Mucosa of descending colon (tissue), 3 donors: Measurements from ENCODE around the gene DOK6. TPM values are rescaled to one million over a fixed set of nuclear protein-coding genes. Genes with fewer than 3 reads are reported as not detected.

ENCODE experiments used
- ATAC-seq: fragments of 200-7000 bp; cut with Tn5 transposase; one replicate; pipeline ENCODE4 v1.9.1; 2020; ENCODE audit warnings: mild to moderate bottlenecking, moderate library complexity
- DNase-seq, 3 donors: peaks; one replicate each; pipeline ENCODE4 v3.0.0-alpha.2; 2020
- H3K36me3 ChIP-seq: fragments of 200-600 bp; one replicate; pipeline ENCODE4 v1.8.0; 2021; ENCODE audit warnings: low read depth, mild to moderate bottlenecking
- H3K4me1 ChIP-seq: fragments of 200-600 bp; one replicate; pipeline ENCODE4 v1.8.0; 2021; ENCODE audit warnings: low read depth, mild to moderate bottlenecking
- H3K4me3 ChIP-seq: fragments of 200-600 bp; one replicate; pipeline ENCODE4 v1.8.0; 2021; ENCODE audit warnings: mild to moderate bottlenecking
- H3K9me3 ChIP-seq: fragments of 200-600 bp; one replicate; pipeline ENCODE4 v1.8.0; 2021; ENCODE audit warnings: mild to moderate bottlenecking
- intact Hi-C, 2 donors: fragments of 100-400 bp; cut with DNase I in 1 of 2; cut with micrococcal nuclease in 1 of 2; formaldehyde crosslinking; loops; one replicate each; pipeline versions ENCODE4 v1.11.0 to v1.11.1; 2022; cut with DNase I, micrococcal nuclease
- total RNA-seq, 3 donors: library from RNA; stranded (reverse); fragmentation: NEBNext Ultra II Directional in 2 of 3; extraction: Animal tissue kit (Norgen Biotek cat#: 25700) in 2 of 3; gene quantifications; one replicate each; pipeline versions ENCODE4 v1.2.1 to v1.2.4, GENCODE V29; 2021 to 2023
- TF ChIP-seq, protein P1 (sequence below): fragments of 200-600 bp; IDR thresholded peaks from one replicate; pipeline ENCODE4 v1.8.0; 2022; ENCODE audit warnings: antibody characterized with exemption, mild to moderate bottlenecking
- donor health status: DM: no; HTN: no; CAD: no; lungs with moderate emphysema.
- donor health status: DM: no; HTN: no; CAD: no.
- donor health status: DM: no; HTN: yes; CAD: no.

DOK6 gene
- total RNA-seq, 3 donors from 2014 or later = 0.12 to 2.2 (median 0.72) TPM

DNA sequence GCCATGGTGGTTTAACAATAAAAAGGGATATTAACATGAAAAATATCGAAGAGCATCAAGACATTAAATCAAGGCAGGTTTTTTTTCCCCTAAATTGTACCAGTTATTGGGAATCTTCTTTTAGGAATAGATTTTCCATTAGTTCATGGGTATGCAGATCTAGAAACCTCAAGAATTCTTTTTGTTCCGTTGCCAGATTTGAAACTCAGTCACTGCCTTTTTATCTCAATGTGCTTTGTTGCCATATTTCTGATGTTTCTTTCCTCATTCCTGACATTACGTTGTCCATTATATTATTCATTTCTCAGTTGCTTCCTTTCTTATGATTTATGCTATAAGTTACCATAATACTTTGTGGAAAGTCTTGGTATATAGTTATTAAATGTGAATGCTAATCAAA lies 384.8 kb downstream of the DOK6 start:
- Histone ChIP-seq H3K36me3 (no peaks in the 10 kb centered on the region), H3K9me3 (no peaks in the 10 kb centered on the region), H3K4me3 (no peak overlapping the region), H3K4me1 (no peaks in the 10 kb centered on the region)
- DNase-seq (no peak), ATAC-seq (no peak)
- TF ChIP-seq, protein P1, sequence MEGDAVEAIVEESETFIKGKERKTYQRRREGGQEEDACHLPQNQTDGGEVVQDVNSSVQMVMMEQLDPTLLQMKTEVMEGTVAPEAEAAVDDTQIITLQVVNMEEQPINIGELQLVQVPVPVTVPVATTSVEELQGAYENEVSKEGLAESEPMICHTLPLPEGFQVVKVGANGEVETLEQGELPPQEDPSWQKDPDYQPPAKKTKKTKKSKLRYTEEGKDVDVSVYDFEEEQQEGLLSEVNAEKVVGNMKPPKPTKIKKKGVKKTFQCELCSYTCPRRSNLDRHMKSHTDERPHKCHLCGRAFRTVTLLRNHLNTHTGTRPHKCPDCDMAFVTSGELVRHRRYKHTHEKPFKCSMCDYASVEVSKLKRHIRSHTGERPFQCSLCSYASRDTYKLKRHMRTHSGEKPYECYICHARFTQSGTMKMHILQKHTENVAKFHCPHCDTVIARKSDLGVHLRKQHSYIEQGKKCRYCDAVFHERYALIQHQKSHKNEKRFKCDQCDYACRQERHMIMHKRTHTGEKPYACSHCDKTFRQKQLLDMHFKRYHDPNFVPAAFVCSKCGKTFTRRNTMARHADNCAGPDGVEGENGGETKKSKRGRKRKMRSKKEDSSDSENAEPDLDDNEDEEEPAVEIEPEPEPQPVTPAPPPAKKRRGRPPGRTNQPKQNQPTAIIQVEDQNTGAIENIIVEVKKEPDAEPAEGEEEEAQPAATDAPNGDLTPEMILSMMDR = no peak
- intact Hi-C loops = no loop called here

DNA sequence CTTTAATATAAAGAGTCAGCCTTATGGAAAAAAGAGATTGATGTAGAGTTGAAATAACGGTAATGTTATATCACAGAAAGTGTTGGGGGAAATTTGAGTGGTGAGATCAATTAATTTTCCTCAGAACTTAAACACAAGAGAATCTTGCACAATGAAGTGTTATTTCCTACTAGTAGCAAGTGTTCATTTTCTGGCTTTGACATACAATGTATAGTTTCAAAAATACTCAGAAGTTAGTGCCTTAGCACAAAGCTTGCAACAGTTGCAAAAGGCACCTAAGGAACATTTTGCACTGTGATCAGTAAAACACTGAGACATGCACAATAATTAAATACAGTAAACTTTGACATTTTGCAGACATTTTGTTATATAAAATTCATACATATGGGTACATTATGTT lies 385.7 kb downstream of the DOK6 start:
- Histone ChIP-seq H3K9me3 (no peaks in the 10 kb centered on the region), H3K4me1 (no peaks in the 10 kb centered on the region), H3K36me3 (no peaks in the 10 kb centered on the region), H3K4me3 (no peak overlapping the region)
- TF ChIP-seq, protein P1 = no peak
- DNase-seq = no peak
- ATAC-seq = no peak
- intact Hi-C loops = no loop called here

DNA sequence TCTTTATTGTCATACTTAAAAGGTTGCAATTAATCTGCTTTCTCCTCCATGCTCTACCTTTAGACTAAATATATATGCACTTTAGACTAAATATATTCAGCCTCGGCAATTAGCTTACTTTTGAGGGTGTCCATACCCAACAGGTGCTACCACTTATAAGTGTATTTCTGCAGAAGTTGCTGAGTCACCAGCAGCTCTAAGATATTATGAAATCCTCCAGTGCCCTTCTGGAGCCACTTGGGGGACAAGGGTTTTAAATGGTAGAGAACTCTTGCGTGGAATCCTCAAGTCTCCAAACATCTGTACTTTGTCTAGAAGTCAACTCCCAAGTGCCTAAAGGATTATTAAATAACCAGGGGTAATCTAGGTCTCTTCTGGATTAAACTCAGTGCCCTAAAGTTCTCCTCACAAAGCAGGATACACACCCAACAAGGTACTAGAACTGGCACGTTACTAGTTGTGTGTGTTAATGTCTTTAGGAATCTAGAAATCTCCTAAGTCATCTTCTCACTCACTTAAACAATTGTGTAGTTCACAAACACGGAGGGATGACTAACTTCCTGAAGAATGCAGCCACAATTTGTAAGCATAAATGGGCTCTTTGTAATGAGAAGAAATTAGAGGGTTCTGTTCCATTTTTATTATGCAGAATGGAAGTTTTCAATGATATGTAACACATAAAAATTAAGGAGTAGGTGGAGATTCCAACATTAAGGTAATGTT lies 387.3 kb downstream of the DOK6 start:
- no peaks in the 10 kb centered on the region for H3K4me1 ChIP-seq
- DNase-seq = no peak
- no peaks in the 10 kb centered on the region for H3K36me3 ChIP-seq
- no peak overlapping the region for H3K4me3 ChIP-seq
- TF ChIP-seq, protein P1 = no peak
- H3K9me3 ChIP-seq = no peaks in the 10 kb centered on the region
- no peak for ATAC-seq
- intact Hi-C loops = no loop called here

DNA sequence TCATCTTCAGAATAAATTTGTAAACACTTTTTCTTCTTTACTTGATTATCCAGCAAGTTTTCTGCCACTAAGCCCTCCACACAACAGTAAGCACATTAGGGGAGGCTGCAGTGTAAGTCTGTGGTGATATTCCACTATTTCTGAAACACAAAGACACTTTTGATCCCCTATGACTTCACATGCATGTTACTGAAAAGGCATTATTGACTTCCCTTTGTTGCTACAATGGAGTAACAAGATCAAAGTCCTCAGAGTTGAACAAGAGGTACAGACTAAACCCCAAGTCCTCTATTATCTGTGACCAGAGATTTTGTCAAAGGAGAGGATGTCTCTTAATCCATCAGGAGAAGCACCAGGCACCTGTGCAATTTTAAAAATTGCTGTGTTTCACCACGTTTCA lies 389.1 kb downstream of the DOK6 start:
- ATAC-seq = no peak
- TF ChIP-seq, protein P1 = no peak
- Histone ChIP-seq H3K4me1 (no peaks in the 10 kb centered on the region), H3K36me3 (no peaks in the 10 kb centered on the region), H3K4me3 (no peak overlapping the region), H3K9me3 (no peaks in the 10 kb centered on the region)
- DNase-seq = no peak
- intact Hi-C loops = no loop called here

DNA sequence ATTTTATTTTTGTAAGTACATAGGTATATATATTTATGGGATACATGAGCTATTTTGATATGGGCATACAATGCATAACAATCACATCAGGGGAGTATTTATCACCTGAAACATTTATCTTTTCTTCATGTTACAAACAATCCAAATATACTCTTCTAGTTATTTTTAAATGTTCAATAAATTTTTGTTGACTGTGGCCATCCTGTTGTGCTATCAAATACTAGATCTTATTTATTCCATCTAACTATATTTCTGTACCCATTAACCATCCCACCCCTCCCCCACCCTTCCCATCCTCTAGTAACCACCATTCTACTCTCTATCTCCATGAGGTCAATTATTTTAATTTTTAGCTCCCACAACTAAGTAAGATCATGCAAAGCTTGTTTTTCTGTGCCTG lies 390.0 kb downstream of the DOK6 start:
- Histone ChIP-seq H3K4me1 (no peaks in the 10 kb centered on the region), H3K36me3 (no peaks in the 10 kb centered on the region), H3K4me3 (no peak overlapping the region), H3K9me3 (no peaks in the 10 kb centered on the region)
- intact Hi-C loops = no loop called here
- ATAC-seq (no peak), DNase-seq (no peak)
- TF ChIP-seq, protein P1 = no peak

DNA sequence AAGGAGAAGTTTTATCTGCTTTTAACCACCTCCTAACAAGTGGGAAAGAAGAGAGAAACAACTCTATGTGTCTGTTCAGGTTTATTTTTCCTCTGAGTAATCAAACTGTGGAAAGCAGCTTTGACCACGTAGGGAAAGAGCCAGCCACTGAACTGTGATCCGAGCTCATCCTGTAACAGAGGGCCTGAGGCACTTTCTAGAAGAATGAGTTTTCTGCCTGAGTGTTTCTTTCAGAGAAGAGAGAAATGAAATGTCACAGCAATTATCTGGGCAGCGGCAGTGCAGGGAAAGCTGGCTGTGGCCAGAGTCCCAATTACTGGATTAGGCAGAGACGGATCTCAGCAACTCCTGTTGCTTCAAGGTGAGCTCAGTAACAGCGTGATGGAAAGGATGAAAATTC lies 395.1 kb downstream of the DOK6 start:
- ATAC-seq (no peak), DNase-seq (no peak)
- intact Hi-C loops = no loop called here
- no peaks in the 10 kb centered on the region for H3K9me3 ChIP-seq
- H3K4me1 ChIP-seq = no peaks in the 10 kb centered on the region
- H3K4me3 ChIP-seq = no peak overlapping the region
- H3K36me3 ChIP-seq = no peaks in the 10 kb centered on the region
- TF ChIP-seq, protein P1 = no peak
